ENCODE results near the gene FMNL2. TPM values are rescaled to one million over a fixed set of nuclear protein-coding genes. Genes with fewer than 3 reads are reported as not detected.
A peak's percentile ranks its signal among the peaks of the same experiment; 100 is the strongest.

The FMNL2 gene
- total RNA-seq, 4 donors from 2014 or later = 6.7 to 17.2 (median 11.5) TPM

- peaks cover 31% of the 10 kb centered on the region in 2 donors for H3K4me1 ChIP-seq
- DNase-seq (no peak), ATAC-seq (no peak)
- in situ Hi-C loops (cut with MboI; ENCODE audit: low sequenced_read_pairs in 4 of 4) (loop anchor here in 2 of 4 donors (25.0 kb wide), 1 partner anchor 235 kb away; the partner anchor contains the start of gene FMNL2 (in 2 of the 2)), intact Hi-C loops (cut with DNase I; ENCODE audit: low total_unique reads) (loop anchor here (5.0 kb wide), 1 partner anchor 105 kb away; no protein-coding TSS in a partner anchor)
- H3K4me3 ChIP-seq = no peak overlapping the region
- peak overlapping the region; percentile 72 to 85 (median 78) for H3K27ac ChIP-seq
- TF ChIP-seq, protein P1, sequence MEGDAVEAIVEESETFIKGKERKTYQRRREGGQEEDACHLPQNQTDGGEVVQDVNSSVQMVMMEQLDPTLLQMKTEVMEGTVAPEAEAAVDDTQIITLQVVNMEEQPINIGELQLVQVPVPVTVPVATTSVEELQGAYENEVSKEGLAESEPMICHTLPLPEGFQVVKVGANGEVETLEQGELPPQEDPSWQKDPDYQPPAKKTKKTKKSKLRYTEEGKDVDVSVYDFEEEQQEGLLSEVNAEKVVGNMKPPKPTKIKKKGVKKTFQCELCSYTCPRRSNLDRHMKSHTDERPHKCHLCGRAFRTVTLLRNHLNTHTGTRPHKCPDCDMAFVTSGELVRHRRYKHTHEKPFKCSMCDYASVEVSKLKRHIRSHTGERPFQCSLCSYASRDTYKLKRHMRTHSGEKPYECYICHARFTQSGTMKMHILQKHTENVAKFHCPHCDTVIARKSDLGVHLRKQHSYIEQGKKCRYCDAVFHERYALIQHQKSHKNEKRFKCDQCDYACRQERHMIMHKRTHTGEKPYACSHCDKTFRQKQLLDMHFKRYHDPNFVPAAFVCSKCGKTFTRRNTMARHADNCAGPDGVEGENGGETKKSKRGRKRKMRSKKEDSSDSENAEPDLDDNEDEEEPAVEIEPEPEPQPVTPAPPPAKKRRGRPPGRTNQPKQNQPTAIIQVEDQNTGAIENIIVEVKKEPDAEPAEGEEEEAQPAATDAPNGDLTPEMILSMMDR (IDR thresholded peaks at IDR 0.05 in 4 of 5, conservative IDR thresholded peaks at IDR 0.05 in 1 of 5) = no peak
- no peak for TF ChIP-seq POLR2A (IDR thresholded peaks at IDR 0.05)
- no peaks in the 10 kb centered on the region for H3K9me3 ChIP-seq
- H3K27me3 ChIP-seq = no peaks in the 10 kb centered on the region
- H3K36me3 ChIP-seq = no peaks in the 10 kb centered on the region
Measured at GRCh38 chr2:152572031-152572430, 237.1 kb downstream of the FMNL2 start.

DNA sequence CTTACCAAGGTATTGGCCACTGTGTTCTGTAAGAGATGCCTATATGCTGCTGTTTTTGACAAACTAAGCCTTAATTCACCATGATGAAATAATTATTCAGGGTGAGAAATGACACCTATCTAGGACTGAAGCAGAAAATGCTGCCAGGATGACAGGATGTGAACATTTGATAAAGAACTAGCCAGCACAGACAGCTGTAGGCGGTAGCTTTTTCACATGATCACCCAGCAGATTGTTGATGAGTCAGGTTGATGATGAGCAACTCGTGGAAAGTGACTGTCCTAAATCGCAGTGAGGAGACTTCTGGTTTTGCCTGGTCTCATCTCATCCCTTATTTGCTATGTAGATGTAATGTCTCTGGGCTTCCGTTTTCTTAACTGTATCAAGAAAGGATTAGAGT is 238.2 kb downstream of the FMNL2 start:
- ATAC-seq (peak; percentile 91), DNase-seq (peak; percentile 69 to 75)
- Histone ChIP-seq H3K36me3 (no peaks in the 10 kb centered on the region), H3K9me3 (no peaks in the 10 kb centered on the region), H3K27ac (peak overlapping the region in 3 of 4 donors; percentile 12 to 80 (median 61)), H3K27me3 (no peaks in the 10 kb centered on the region), H3K4me3 (no peak overlapping the region), H3K4me1 (peaks cover 31 to 34% of the 10 kb centered on the region in 2 donors)
- in situ Hi-C loops (cut with MboI; ENCODE audit: low sequenced_read_pairs in 4 of 4) = loop anchor here in 2 of 4 donors (25.0 kb wide), 1 partner anchor 236 kb away; the partner anchor contains the start of gene FMNL2 (in 2 of the 2)
- TF ChIP-seq, protein P1 (IDR thresholded peaks at IDR 0.05 in 4 of 5, conservative IDR thresholded peaks at IDR 0.05 in 1 of 5) = no peak
- TF ChIP-seq POLR2A (IDR thresholded peaks at IDR 0.05) = peak; percentile 16 to 36
- intact Hi-C loops (cut with DNase I; ENCODE audit: low total_unique reads) = loop anchor here (5.0 kb wide), 1 partner anchor 106 kb away; no protein-coding TSS in a partner anchor

DNA sequence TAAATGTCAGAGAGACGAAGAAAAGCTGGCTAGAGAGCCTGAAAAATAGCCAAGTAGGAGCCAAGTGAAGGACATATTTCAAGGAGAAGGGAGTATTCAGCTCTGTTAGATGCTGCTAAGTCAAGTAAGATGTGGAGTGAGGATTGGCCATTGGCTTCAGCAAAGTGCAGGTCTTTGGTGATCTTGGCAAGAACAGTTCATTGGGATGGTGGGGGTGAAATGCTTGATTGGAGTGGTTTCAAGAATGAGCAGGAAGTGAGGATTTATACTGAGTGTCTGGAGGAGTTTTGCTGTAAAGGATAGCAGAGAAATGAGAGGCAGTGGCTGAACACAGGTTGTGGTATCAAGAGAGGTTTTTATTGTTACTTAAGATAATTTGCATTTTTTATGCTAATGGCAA is 242.6 kb downstream of the FMNL2 start:
- intact Hi-C loops (cut with DNase I; ENCODE audit: low total_unique reads) (no loop called here), in situ Hi-C loops (cut with MboI; ENCODE audit: low sequenced_read_pairs in 4 of 4) (no loop called here)
- DNase-seq (no peak), ATAC-seq (no peak)
- TF ChIP-seq, protein P1 (IDR thresholded peaks at IDR 0.05 in 4 of 5, conservative IDR thresholded peaks at IDR 0.05 in 1 of 5) = no peak
- no peak for TF ChIP-seq POLR2A (IDR thresholded peaks at IDR 0.05)
- no peaks in the 10 kb centered on the region for H3K27me3 ChIP-seq
- H3K36me3 ChIP-seq = peaks cover 0 to 6% of the 10 kb centered on the region in 2 donors
- H3K9me3 ChIP-seq = no peaks in the 10 kb centered on the region
- H3K4me1 ChIP-seq = peaks cover 12 to 25% of the 10 kb centered on the region in 2 donors
- H3K27ac ChIP-seq = no peak overlapping the region
- no peak overlapping the region for H3K4me3 ChIP-seq

GRCh38 chr2:152578573-152578972 is 243.6 kb downstream of the FMNL2 start:
- ATAC-seq = no peak
- TF ChIP-seq, protein P1 (IDR thresholded peaks at IDR 0.05 in 4 of 5, conservative IDR thresholded peaks at IDR 0.05 in 1 of 5) = no peak
- no peak for TF ChIP-seq POLR2A (IDR thresholded peaks at IDR 0.05)
- Histone ChIP-seq H3K27me3 (no peaks in the 10 kb centered on the region), H3K4me3 (no peak overlapping the region), H3K9me3 (no peaks in the 10 kb centered on the region), H3K4me1 (peaks cover 2 to 18% of the 10 kb centered on the region in 2 donors), H3K27ac (peak overlapping the region; percentile 1 to 52 (median 22)), H3K36me3 (peaks cover 0 to 6% of the 10 kb centered on the region in 2 donors)
- in situ Hi-C loops (cut with MboI; ENCODE audit: low sequenced_read_pairs in 4 of 4) = no loop called here
- intact Hi-C loops (cut with DNase I; ENCODE audit: low total_unique reads) = no loop called here
- no peak for DNase-seq

Measured in gastrocnemius medialis (tissue), 4 donors.